GM12891 (cell line): ENCODE results near the gene CENATAC.

ENCODE experiments used
- POLR2A ChIP-seq: IDR thresholded peaks from 2 replicates; pipeline ENCODE4 v1.6.1; 2011; ENCODE audit warnings: low read depth, low read length, control low read depth
- POLR2AphosphoS5 ChIP-seq: IDR thresholded peaks from 2 replicates; pipeline ENCODE4 v1.6.1; 2011; ENCODE audit warnings: low read depth, low read length, control low read depth

GRCh38 chr11:119049081-119049480, 51.1 kb downstream of the CENATAC start:
- TF ChIP-seq POLR2A (no peak), POLR2AphosphoS5 (peak; percentile 56; the same call in 1 of the 2 replicates)
